HG03135 (cell line): ENCODE data around the gene FLRT1.
"Not testable (repeated sequence)": the region's sequence is repeated elsewhere in the genome, so short reads cannot be mapped to it uniquely, and the experiment has no call there.

Experiments
- ATAC-seq: cut with Tn5 transposase; IDR thresholded peaks from one replicate; pipeline ENCODE4 v1.9.1; 2021; ENCODE audit warnings: mild to moderate bottlenecking, moderate library complexity; ENCODE audit not compliant: unreplicated experiment

The FLRT1 gene

GRCh38 chr11:64044730-64045393 lies 9.1 kb downstream of the FLRT1 start:
- ATAC-seq, result no peak

GRCh38 chr11:64045700-64046099 lies 10.0 kb downstream of the FLRT1 start:
- no peak for ATAC-seq

- not testable (repeated sequence) for ATAC-seq
These were observed 11.6 kb downstream of the FLRT1 start for GRCh38 chr11:64047373-64047772.

- no peak for ATAC-seq
These were observed 12.5 kb downstream of the FLRT1 start for GRCh38 chr11:64048042-64048854.

- no peak for ATAC-seq
These were observed 13.8 kb downstream of the FLRT1 start for GRCh38 chr11:64049509-64049908.

- no peak for ATAC-seq
These were observed 15.6 kb downstream of the FLRT1 start for GRCh38 chr11:64051297-64051696.

GRCh38 chr11:64052436-64052835 lies 16.7 kb downstream of the FLRT1 start:
- ATAC-seq, result no peak

- no peak for ATAC-seq
These were observed 17.3 kb downstream of the FLRT1 start for GRCh38 chr11:64052938-64053622.

- no peak for ATAC-seq
These were observed 18.0 kb downstream of the FLRT1 start for GRCh38 chr11:64053699-64054098.

- ATAC-seq, result no peak
These were observed 19.3 kb downstream of the FLRT1 start for GRCh38 chr11:64055077-64055476.

GRCh38 chr11:64056213-64056785 lies 20.6 kb downstream of the FLRT1 start:
- no peak for ATAC-seq

GRCh38 chr11:64056861-64057260 lies 21.1 kb downstream of the FLRT1 start:
- ATAC-seq, result no peak

- ATAC-seq, result no peak
These were observed 22.2 kb downstream of the FLRT1 start for GRCh38 chr11:64057890-64058289.

- ATAC-seq, result no peak
These were observed 22.8 kb downstream of the FLRT1 start for GRCh38 chr11:64058494-64058893.

GRCh38 chr11:64059339-64060140 lies 23.8 kb downstream of the FLRT1 start:
- ATAC-seq, result no peak

GRCh38 chr11:64060263-64060860 lies 24.6 kb downstream of the FLRT1 start:
- ATAC-seq, result no peak

- no peak for ATAC-seq
These were observed 25.2 kb downstream of the FLRT1 start for GRCh38 chr11:64060861-64061444.

- ATAC-seq, result no peak
These were observed 26.7 kb downstream of the FLRT1 start for GRCh38 chr11:64062185-64063039.

- ATAC-seq, result no peak
These were observed 28.0 kb downstream of the FLRT1 start for GRCh38 chr11:64063777-64064176.
